ENCODE measurements around the gene PLEKHB1. TPM values are rescaled to one million over a fixed set of nuclear protein-coding genes. Genes with fewer than 3 reads are reported as not detected.

The PLEKHB1 gene
- polyA plus RNA-seq, 1 donor (not counting 4 experiments of a cell fraction or from before 2014, with no cell fraction given): not detected

DNA sequence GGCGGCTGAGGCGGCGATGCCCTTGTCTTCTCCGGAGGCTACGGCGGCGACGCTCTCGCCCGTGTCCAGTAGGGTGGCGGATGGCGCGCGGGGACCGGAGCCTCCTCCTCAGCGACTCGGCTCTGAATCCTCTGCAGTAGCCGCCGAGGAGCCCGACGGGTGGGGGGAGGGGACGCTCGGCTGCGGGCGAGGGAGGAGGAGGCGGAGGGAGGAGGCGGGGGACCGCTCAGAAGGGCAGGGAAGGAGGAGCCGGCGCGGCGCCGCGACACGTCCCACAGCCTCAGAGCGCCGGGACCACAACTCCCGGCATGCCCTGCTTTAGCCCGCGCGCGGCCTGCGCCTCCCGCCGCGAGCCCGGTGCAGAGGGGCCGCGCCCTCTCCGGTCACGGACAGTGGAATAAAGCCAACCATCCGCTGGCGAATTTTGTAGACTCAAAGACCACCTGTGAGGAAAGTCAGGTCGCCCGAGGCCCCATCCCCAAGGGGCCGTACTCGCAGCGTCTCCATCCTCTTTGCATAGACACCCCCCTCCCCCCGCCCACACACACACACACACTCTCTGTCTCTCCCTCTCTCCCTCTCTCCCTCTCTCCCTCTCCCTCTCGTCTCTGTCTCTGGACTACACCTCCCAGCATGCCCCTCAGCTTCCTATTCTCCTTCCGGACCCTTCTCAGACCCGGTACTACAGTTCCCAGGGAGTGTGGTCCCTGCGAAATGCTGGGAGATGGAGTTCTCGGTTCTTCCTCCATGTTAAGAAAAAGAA is 48.2 kb upstream of the PLEKHB1 start, which contains the start of gene FAM168A:
FAM168A (minus strand) TSS at position 157 of the 763 bp plus-strand sequence. CDS start 129,638 bp downstream, outside the sequence.
- no peaks in the 10 kb centered on the region for H3K9me1 ChIP-seq (ENCODE audit: control insufficient read depth, extremely low read depth, insufficient read depth, low read length)
- no peaks in the 10 kb centered on the region for H3K9me3 ChIP-seq (ENCODE audit: control insufficient read depth, low read depth, low read length)
- dilution Hi-C loops (cut with MboI; ENCODE audit: extremely low pct_ligation_motif_present, low sequenced_read_pairs): no loop called here
- no peaks in the 10 kb centered on the region for H4K20me1 ChIP-seq (ENCODE audit: control insufficient read depth, extremely low read depth, insufficient read depth, low read length)
- peak within 1 kb of the TSS; percentile 59 for H3K27ac ChIP-seq (ENCODE audit: control insufficient read depth, insufficient read depth, low read length)
- peak within 1 kb of the TSS; percentile 74 to 92 (median 89) for H3K4me3 ChIP-seq (ENCODE audit: control insufficient read depth in 2 of 3, extremely low read depth in 1 of 3, insufficient read depth in 2 of 3, low read depth in 1 of 3, low read length in 3 of 3)
- peak within 1 kb of the TSS; percentile 89 for H3K4me2 ChIP-seq (ENCODE audit: control insufficient read depth, extremely low read depth, insufficient read depth, low read depth, low read length)
- DNase-seq (ENCODE audit: low read depth, low spot score) (peak; percentile 80), FAIRE-seq (peak; percentile 74)
- peak within 1 kb of the TSS; percentile 73 for H3K9ac ChIP-seq (ENCODE audit: control insufficient read depth, extremely low read depth, insufficient read depth, low read length)
- no peaks in the 10 kb centered on the region for H3K27me3 ChIP-seq (ENCODE audit: control insufficient read depth, extremely low read depth, insufficient read depth, low read length)
- TF ChIP-seq CTCF (optimal IDR thresholded peaks at IDR 0.05 in 1 of 3, IDR thresholded peaks at IDR 0.05 in 1 of 3, conservative IDR thresholded peaks at IDR 0.05 in 1 of 3; ENCODE audit: extremely low read depth in 1 of 3, insufficient read depth in 2 of 3, low read length in 3 of 3) (peak in 1 of 3 experiments; percentile 22), EZH2 (IDR thresholded peaks at IDR 0.05; ENCODE audit: low read length) (no peak)
- H2AFZ ChIP-seq (ENCODE audit: control insufficient read depth, low read length): peak within 1 kb of the TSS; percentile 97
- H3K36me3 ChIP-seq (ENCODE audit: control insufficient read depth in 2 of 2, extremely low read depth in 1 of 2, insufficient read depth in 2 of 2, low read length in 2 of 2): no peaks in the 10 kb centered on the region
- H3K79me2 ChIP-seq (ENCODE audit: control insufficient read depth, insufficient read depth, low read length): peaks cover 27% of the 10 kb centered on the region
- H3K4me1 ChIP-seq (ENCODE audit: control insufficient read depth, extremely low read depth, insufficient read depth, low read length): peaks cover 11% of the 10 kb centered on the region

DNA sequence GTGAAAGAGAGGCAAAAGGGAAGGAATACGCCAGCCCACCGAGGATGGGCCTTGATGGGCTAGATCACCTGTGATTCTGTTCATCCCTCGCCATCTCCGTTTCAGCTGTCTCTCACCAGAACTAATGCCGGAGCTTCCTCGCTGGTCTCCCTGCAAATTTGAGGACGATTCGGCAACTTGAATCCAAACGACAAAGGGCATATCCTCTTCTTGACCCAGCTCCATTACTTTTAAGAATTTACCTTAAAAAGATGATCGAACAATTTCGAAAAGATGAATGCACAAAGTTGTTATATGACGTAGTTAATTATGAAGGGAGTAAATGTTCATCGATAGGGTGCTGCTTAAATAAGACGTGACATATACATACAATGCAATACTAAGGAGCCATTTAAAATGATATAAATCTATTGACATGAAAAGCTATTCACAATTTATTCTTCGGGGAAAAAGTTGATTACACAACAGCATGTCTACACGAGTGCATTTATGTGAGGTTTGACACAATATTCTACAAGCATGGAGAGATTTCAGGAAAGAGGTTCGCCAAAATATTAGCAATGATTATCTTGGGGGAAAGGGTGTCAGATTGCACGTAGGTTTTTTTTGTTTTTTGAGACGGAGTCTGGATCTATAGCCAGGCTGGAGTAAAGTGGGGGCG is 47.5 kb upstream of the PLEKHB1 start:
- peak overlapping the region; percentile 97 for H2AFZ ChIP-seq (ENCODE audit: control insufficient read depth, low read length)
- FAIRE-seq (no peak), DNase-seq (ENCODE audit: low read depth, low spot score) (no peak)
- no peaks in the 10 kb centered on the region for H3K9me1 ChIP-seq (ENCODE audit: control insufficient read depth, extremely low read depth, insufficient read depth, low read length)
- peak overlapping the region; percentile 73 for H3K9ac ChIP-seq (ENCODE audit: control insufficient read depth, extremely low read depth, insufficient read depth, low read length)
- H3K79me2 ChIP-seq (ENCODE audit: control insufficient read depth, insufficient read depth, low read length): peaks cover 27% of the 10 kb centered on the region
- peaks cover 11% of the 10 kb centered on the region for H3K4me1 ChIP-seq (ENCODE audit: control insufficient read depth, extremely low read depth, insufficient read depth, low read length)
- no peaks in the 10 kb centered on the region for H3K36me3 ChIP-seq (ENCODE audit: control insufficient read depth in 2 of 2, extremely low read depth in 1 of 2, insufficient read depth in 2 of 2, low read length in 2 of 2)
- dilution Hi-C loops (cut with MboI; ENCODE audit: extremely low pct_ligation_motif_present, low sequenced_read_pairs): no loop called here
- peak overlapping the region; percentile 74 to 92 (median 89) for H3K4me3 ChIP-seq (ENCODE audit: control insufficient read depth in 2 of 3, extremely low read depth in 1 of 3, insufficient read depth in 2 of 3, low read depth in 1 of 3, low read length in 3 of 3)
- H3K27me3 ChIP-seq (ENCODE audit: control insufficient read depth, extremely low read depth, insufficient read depth, low read length): no peaks in the 10 kb centered on the region
- TF ChIP-seq EZH2 (IDR thresholded peaks at IDR 0.05; ENCODE audit: low read length) (no peak), CTCF (optimal IDR thresholded peaks at IDR 0.05 in 1 of 3, IDR thresholded peaks at IDR 0.05 in 1 of 3, conservative IDR thresholded peaks at IDR 0.05 in 1 of 3; ENCODE audit: extremely low read depth in 1 of 3, insufficient read depth in 2 of 3, low read length in 3 of 3) (no peak)
- peak overlapping the region; percentile 59 for H3K27ac ChIP-seq (ENCODE audit: control insufficient read depth, insufficient read depth, low read length)
- no peaks in the 10 kb centered on the region for H4K20me1 ChIP-seq (ENCODE audit: control insufficient read depth, extremely low read depth, insufficient read depth, low read length)
- H3K4me2 ChIP-seq (ENCODE audit: control insufficient read depth, extremely low read depth, insufficient read depth, low read depth, low read length): peak overlapping the region; percentile 89
- H3K9me3 ChIP-seq (ENCODE audit: control insufficient read depth, low read depth, low read length): no peaks in the 10 kb centered on the region

All from keratinocyte (primary cell).